Astrocyte (in vitro differentiated cells and primary cell): ENCODE data around the gene PXK. TPM values are rescaled to one million over a fixed set of nuclear protein-coding genes. Genes with fewer than 3 reads are reported as not detected.

Experiments
- DNase-seq: peaks from one replicate; pipeline ENCODE4 v3.0.0-alpha.2; 2010; ENCODE audit warnings: low read depth
- FAIRE-seq: peaks from 2 replicates; lab custom pipeline; 2011; peaks lifted over from hg19 to GRCh38; lab: Jason Lieb, UNC
- H2AFZ ChIP-seq: 2 replicates; pipeline ENCODE4 v1.6.0; 2012; ENCODE audit warnings: low read depth, low read length, inconsistent platforms
- H3K27ac ChIP-seq: 2 replicates; pipeline ENCODE4 v1.5.1; 2011; ENCODE audit warnings: low read depth, low read length, inconsistent platforms
- H3K27me3 ChIP-seq: 2 replicates; pipeline ENCODE4 v1.6.0; 2011; ENCODE audit warnings: low read length, inconsistent platforms; ENCODE audit not compliant: insufficient read depth
- H3K36me3 ChIP-seq: 2 replicates; pipeline ENCODE4 v1.5.1; 2011; ENCODE audit warnings: low read length, inconsistent platforms; ENCODE audit not compliant: insufficient read depth
- H3K4me1 ChIP-seq: 2 replicates; pipeline ENCODE4 v1.5.1; 2011; ENCODE audit warnings: low read length, inconsistent platforms; ENCODE audit not compliant: insufficient read depth
- H3K4me2 ChIP-seq: 2 replicates; pipeline ENCODE4 v1.6.0; 2012; ENCODE audit warnings: low read length, inconsistent platforms
- H3K4me3 ChIP-seq: 2 replicates; pipeline ENCODE4 v1.5.1; 2011; ENCODE audit warnings: low read depth, mild to moderate bottlenecking, low read length, inconsistent platforms; ENCODE audit not compliant: insufficient read depth
- H3K79me2 ChIP-seq: 2 replicates; pipeline ENCODE4 v1.6.0; 2012; ENCODE audit warnings: mild to moderate bottlenecking, low read length, inconsistent platforms; ENCODE audit not compliant: insufficient read depth
- H3K9ac ChIP-seq: 2 replicates; pipeline ENCODE4 v1.6.0; 2012; ENCODE audit warnings: mild to moderate bottlenecking, low read length, inconsistent platforms
- H3K9me3 ChIP-seq: 2 replicates; pipeline ENCODE4 v1.5.1; 2012; ENCODE audit warnings: low read depth, mild to moderate bottlenecking, low read length, inconsistent platforms; ENCODE audit not compliant: insufficient read depth
- H4K20me1 ChIP-seq: 2 replicates; pipeline ENCODE4 v1.6.0; 2012; ENCODE audit warnings: low read length, inconsistent platforms; ENCODE audit not compliant: insufficient read depth
- H3K27ac Mint-ChIP-seq: one replicate; pipeline ENCODE4 v1.8.0; 2021; ENCODE audit warnings: mild to moderate bottlenecking, mixed read lengths; ENCODE audit not compliant: unreplicated experiment
- H3K27me3 Mint-ChIP-seq: one replicate; pipeline ENCODE4 v1.8.0; 2021; ENCODE audit warnings: low read depth, mixed read lengths; ENCODE audit not compliant: unreplicated experiment
- H3K36me3 Mint-ChIP-seq: one replicate; pipeline ENCODE4 v1.8.0; 2021; ENCODE audit warnings: low read depth, mixed read lengths; ENCODE audit not compliant: unreplicated experiment
- H3K4me1 Mint-ChIP-seq: one replicate; pipeline ENCODE4 v1.8.0; 2021; ENCODE audit warnings: low read depth, mixed read lengths; ENCODE audit not compliant: unreplicated experiment
- H3K4me3 Mint-ChIP-seq: one replicate; pipeline ENCODE4 v1.8.0; 2021; ENCODE audit warnings: mild to moderate bottlenecking, moderate library complexity, mixed read lengths; ENCODE audit not compliant: unreplicated experiment
- H3K9me3 Mint-ChIP-seq: one replicate; pipeline ENCODE4 v1.8.0; 2021; ENCODE audit warnings: mild to moderate bottlenecking, mixed read lengths; ENCODE audit not compliant: unreplicated experiment
- EZH2 ChIP-seq: IDR thresholded peaks from 2 replicates; pipeline ENCODE4 v1.6.1; 2012; ENCODE audit warnings: mild to moderate bottlenecking, low read length, inconsistent platforms; ENCODE audit not compliant: insufficient read depth
- total RNA-seq: library from RNA; stranded (reverse); gene quantifications from 2 replicates; pipeline ENCODE4 v1.2.1, GENCODE V29; 2021
- TF ChIP-seq, protein P1 (sequence below): IDR thresholded peaks from 2 replicates; pipeline ENCODE4 v1.5.1; 2011; ENCODE audit warnings: low read depth, mild to moderate bottlenecking, inconsistent platforms, low read length, moderate library complexity; ENCODE audit not compliant: insufficient read depth

The PXK gene
- total RNA-seq, 1 donor from 2014 or later, result 10.5 TPM

DNA sequence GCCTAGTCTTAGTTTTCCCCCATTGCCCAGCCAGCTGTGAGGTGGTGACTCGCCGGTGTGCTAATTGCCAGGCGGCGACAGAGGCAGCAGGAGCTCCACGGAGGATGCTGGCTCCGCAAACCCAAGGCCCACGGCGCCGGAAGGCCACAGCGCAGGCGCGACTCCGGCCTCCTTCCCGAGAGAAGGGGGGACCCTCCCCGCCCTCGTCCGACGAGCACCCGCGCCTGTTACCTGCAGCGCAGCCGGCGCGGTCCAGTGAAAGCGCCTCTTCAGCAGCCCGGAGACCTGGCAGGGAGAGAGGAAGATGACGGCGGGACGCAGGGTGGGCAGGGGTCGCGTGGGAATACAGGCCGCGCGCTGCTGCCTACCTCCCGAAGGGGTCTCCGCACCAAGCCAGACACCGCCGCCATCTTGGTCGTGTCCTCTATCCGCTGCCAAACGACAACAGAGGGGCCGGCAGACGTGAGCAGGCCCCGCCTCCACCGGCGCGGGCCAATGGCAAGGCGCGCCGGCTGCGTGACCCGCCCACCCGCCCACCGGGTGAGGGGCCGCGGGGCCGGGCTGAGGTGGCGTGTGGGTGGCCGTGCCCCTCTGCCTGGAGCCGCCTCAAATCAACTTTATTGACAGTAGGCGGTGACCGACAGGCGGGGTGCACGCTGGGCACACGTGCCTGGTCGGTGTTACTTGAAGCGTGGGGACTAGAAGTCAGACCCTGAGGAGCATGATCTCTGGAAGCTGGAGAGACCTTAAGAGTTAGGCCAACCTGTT lies 100.9 kb downstream of the PXK start, which contains the start of gene PDHB:
PDHB (minus strand) TSS at position 433 of the 768 bp plus-strand sequence; CDS start at position 410, 23 bp downstream.
- H3K36me3 Mint-ChIP-seq, result peaks cover 7% of the 10 kb centered on the region
- peak within 1 kb of the TSS; percentile 91 for H3K27ac Mint-ChIP-seq
- Histone ChIP-seq H3K9ac (peak within 1 kb of the TSS; percentile 95), H4K20me1 (peaks cover 16% of the 10 kb centered on the region), H3K79me2 (peaks cover 26% of the 10 kb centered on the region), H3K36me3 (peaks cover 31% of the 10 kb centered on the region), H2AFZ (peak within 1 kb of the TSS; percentile 95), H3K4me3 (peak within 1 kb of the TSS; percentile 89), H3K9me3 (no peaks in the 10 kb centered on the region), H3K4me1 (peaks cover 18% of the 10 kb centered on the region), H3K27ac (peak within 1 kb of the TSS; percentile 96), H3K4me2 (peak within 1 kb of the TSS; percentile 100), H3K27me3 (no peaks in the 10 kb centered on the region)
- DNase-seq (peak; percentile 77), FAIRE-seq (no peak)
- no peaks in the 10 kb centered on the region for H3K27me3 Mint-ChIP-seq
- H3K4me1 Mint-ChIP-seq, result peaks cover 34% of the 10 kb centered on the region
- H3K4me3 Mint-ChIP-seq, result peak within 1 kb of the TSS; percentile 98
- TF ChIP-seq, protein P1, sequence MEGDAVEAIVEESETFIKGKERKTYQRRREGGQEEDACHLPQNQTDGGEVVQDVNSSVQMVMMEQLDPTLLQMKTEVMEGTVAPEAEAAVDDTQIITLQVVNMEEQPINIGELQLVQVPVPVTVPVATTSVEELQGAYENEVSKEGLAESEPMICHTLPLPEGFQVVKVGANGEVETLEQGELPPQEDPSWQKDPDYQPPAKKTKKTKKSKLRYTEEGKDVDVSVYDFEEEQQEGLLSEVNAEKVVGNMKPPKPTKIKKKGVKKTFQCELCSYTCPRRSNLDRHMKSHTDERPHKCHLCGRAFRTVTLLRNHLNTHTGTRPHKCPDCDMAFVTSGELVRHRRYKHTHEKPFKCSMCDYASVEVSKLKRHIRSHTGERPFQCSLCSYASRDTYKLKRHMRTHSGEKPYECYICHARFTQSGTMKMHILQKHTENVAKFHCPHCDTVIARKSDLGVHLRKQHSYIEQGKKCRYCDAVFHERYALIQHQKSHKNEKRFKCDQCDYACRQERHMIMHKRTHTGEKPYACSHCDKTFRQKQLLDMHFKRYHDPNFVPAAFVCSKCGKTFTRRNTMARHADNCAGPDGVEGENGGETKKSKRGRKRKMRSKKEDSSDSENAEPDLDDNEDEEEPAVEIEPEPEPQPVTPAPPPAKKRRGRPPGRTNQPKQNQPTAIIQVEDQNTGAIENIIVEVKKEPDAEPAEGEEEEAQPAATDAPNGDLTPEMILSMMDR, result no peak
- TF ChIP-seq EZH2, result no peak
- H3K9me3 Mint-ChIP-seq, result no peaks in the 10 kb centered on the region

DNA sequence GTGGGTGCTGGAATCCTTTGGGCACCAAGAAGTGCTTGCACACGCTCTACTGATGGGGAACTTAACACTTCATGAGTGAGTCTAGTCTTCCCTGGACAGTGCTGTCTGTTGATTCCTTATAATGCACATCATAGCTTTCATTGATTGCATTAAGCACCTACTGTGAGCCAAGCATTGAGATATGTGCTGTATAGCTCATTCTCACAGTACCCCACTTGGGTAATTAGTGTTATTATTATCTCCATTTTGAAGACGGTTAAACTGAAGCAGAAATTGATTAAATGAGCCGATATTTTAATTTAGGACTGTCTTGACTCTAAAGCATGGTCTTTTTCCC lies 101.4 kb downstream of the PXK start:
- H3K79me2 ChIP-seq, result peaks cover 26% of the 10 kb centered on the region
- H3K27me3 Mint-ChIP-seq, result no peaks in the 10 kb centered on the region
- H3K9ac ChIP-seq, result peak overlapping the region; percentile 43
- H3K36me3 Mint-ChIP-seq, result peaks cover 1% of the 10 kb centered on the region
- TF ChIP-seq, protein P1, result no peak
- no peak for TF ChIP-seq EZH2
- H3K4me2 ChIP-seq, result peak overlapping the region; percentile 81
- peak overlapping the region; percentile 50 for H2AFZ ChIP-seq
- H3K4me3 Mint-ChIP-seq, result peak overlapping the region; percentile 72
- H3K4me1 ChIP-seq, result peaks cover 18% of the 10 kb centered on the region
- H3K36me3 ChIP-seq, result peaks cover 26% of the 10 kb centered on the region
- H3K27ac ChIP-seq, result peak overlapping the region; percentile 96
- peaks cover 16% of the 10 kb centered on the region for H4K20me1 ChIP-seq
- no peaks in the 10 kb centered on the region for H3K27me3 ChIP-seq
- no peaks in the 10 kb centered on the region for H3K9me3 Mint-ChIP-seq
- DNase-seq, result no peak
- H3K27ac Mint-ChIP-seq, result peak overlapping the region; percentile 84
- H3K9me3 ChIP-seq, result no peaks in the 10 kb centered on the region
- H3K4me1 Mint-ChIP-seq, result peaks cover 34% of the 10 kb centered on the region
- no peak for FAIRE-seq
- H3K4me3 ChIP-seq, result peak overlapping the region; percentile 41

DNA sequence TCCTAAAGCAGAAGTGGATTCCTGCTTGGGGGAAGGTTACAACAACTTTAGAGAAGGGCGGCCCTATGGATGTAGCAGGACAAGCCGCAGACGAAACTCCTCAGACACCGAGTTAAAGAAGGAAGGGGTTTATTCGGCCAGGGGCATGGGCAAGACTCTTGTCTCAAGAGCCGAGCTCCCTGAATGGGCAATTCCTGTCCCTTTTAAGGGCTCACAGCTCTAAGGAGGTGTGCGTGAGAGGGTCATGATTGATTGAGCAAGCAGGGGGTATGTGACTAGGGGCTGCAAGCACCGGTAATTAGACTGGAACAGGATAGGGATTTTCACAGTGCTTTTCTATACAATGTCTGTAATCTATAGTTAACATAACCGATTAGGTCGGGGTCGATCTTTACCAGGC lies 101.8 kb downstream of the PXK start:
- H3K4me3 ChIP-seq, result no peak overlapping the region
- H3K9me3 ChIP-seq, result no peaks in the 10 kb centered on the region
- H3K36me3 ChIP-seq, result peaks cover 22% of the 10 kb centered on the region
- no peaks in the 10 kb centered on the region for H3K27me3 Mint-ChIP-seq
- H3K27ac Mint-ChIP-seq, result peak overlapping the region; percentile 84
- H3K9ac ChIP-seq, result no peak overlapping the region
- H3K36me3 Mint-ChIP-seq, result no peaks in the 10 kb centered on the region
- peak overlapping the region; percentile 72 for H3K4me3 Mint-ChIP-seq
- DNase-seq (no peak), FAIRE-seq (no peak)
- no peaks in the 10 kb centered on the region for H3K27me3 ChIP-seq
- H3K4me1 ChIP-seq, result peaks cover 18% of the 10 kb centered on the region
- peak overlapping the region; percentile 81 for H3K4me2 ChIP-seq
- peak overlapping the region; percentile 96 for H3K27ac ChIP-seq
- peaks cover 34% of the 10 kb centered on the region for H3K4me1 Mint-ChIP-seq
- no peaks in the 10 kb centered on the region for H3K9me3 Mint-ChIP-seq
- peaks cover 16% of the 10 kb centered on the region for H4K20me1 ChIP-seq
- peak overlapping the region; percentile 19 for H2AFZ ChIP-seq
- H3K79me2 ChIP-seq, result peaks cover 26% of the 10 kb centered on the region
- TF ChIP-seq, protein P1, result no peak
- no peak for TF ChIP-seq EZH2
